ENCODE results near the gene ME3. TPM values are rescaled to one million over a fixed set of nuclear protein-coding genes. Genes with fewer than 3 reads are reported as not detected.

Gene ME3
- total RNA-seq, 1 donor from 2014 or later, result 1.3 TPM

DNA sequence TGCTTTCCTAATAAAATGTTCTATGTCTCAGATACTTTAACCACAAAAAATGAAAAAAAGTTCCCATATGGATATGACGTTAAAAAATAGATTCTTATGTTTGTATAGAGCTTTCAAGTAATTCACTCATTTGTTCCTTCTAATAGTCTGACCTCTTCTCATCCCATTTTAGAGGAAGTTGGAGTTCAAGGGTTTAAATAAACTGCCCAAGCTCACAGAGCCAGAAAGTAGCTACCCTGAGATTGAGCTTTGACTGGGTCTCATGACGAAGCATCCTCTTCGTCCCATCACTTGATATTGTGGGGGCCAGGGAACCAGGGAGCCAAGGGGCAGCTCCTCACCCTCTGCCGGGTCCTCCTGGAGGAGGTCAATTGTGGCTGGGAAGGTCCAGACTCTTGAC lies 181.4 kb downstream of the ME3 start:
- CTCF ChIA-PET, result no interaction called here
- no peaks in the 10 kb centered on the region for H3K27me3 Mint-ChIP-seq
- no peak for TF ChIP-seq CTCF (IDR thresholded peaks at IDR 0.05)
- no peaks in the 10 kb centered on the region for H3K9me3 Mint-ChIP-seq
- DNase-seq, result no peak
- intact Hi-C loops (cut with micrococcal nuclease), result no loop called here
- no peak for ATAC-seq (ENCODE audit: low read depth)
- no peaks in the 10 kb centered on the region for H3K36me3 Mint-ChIP-seq (ENCODE audit: low read depth)
- POLR2A ChIA-PET, result no interaction called here
- no peak overlapping the region for H3K27ac Mint-ChIP-seq
- H3K4me3 Mint-ChIP-seq, result no peak overlapping the region
- H3K4me1 Mint-ChIP-seq, result no peaks in the 10 kb centered on the region

DNA sequence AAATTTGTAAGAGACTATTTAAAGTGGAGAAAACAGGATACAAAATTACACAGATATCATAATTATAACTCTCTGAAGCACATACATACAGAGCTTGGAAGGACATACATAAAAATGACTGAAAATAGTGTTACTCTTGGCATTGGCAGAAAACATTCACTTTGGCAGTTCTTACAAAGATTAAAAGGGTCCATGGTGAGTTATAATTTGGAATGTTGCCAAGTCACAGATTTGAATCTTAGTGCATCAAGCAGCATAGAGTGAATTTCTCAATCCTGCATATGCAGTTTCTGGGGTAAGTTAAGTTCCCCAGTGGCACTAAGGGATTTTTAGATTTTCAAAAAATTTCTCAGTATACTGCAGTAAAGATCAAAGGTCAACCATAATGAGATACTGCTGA lies 181.8 kb downstream of the ME3 start:
- ATAC-seq (ENCODE audit: low read depth) (no peak), DNase-seq (no peak)
- Mint-ChIP-seq H3K36me3 (ENCODE audit: low read depth) (no peaks in the 10 kb centered on the region), H3K4me3 (no peak overlapping the region), H3K27me3 (no peaks in the 10 kb centered on the region), H3K27ac (no peak overlapping the region), H3K4me1 (no peaks in the 10 kb centered on the region), H3K9me3 (no peaks in the 10 kb centered on the region)
- POLR2A ChIA-PET, result no interaction called here
- TF ChIP-seq CTCF (IDR thresholded peaks at IDR 0.05), result no peak
- intact Hi-C loops (cut with micrococcal nuclease), result no loop called here
- CTCF ChIA-PET, result no interaction called here

- ChIA-PET CTCF (no interaction called here), POLR2A (no interaction called here)
- H3K4me3 Mint-ChIP-seq, result no peak overlapping the region
- H3K27ac Mint-ChIP-seq, result no peak overlapping the region
- H3K4me1 Mint-ChIP-seq, result no peaks in the 10 kb centered on the region
- intact Hi-C loops (cut with micrococcal nuclease), result no loop called here
- no peak for TF ChIP-seq CTCF (IDR thresholded peaks at IDR 0.05)
- no peaks in the 10 kb centered on the region for H3K36me3 Mint-ChIP-seq (ENCODE audit: low read depth)
- no peaks in the 10 kb centered on the region for H3K27me3 Mint-ChIP-seq
- ATAC-seq (ENCODE audit: low read depth), result no peak
- no peak for DNase-seq
- H3K9me3 Mint-ChIP-seq, result no peaks in the 10 kb centered on the region
Observed at GRCh38 chr11:86489442-86489841, 183.0 kb downstream of the ME3 start.

GRCh38 chr11:86488553-86488952 lies 183.9 kb downstream of the ME3 start:
- CTCF ChIA-PET, result no interaction called here
- POLR2A ChIA-PET, result no interaction called here
- Mint-ChIP-seq H3K4me1 (no peaks in the 10 kb centered on the region), H3K36me3 (ENCODE audit: low read depth) (no peaks in the 10 kb centered on the region), H3K27ac (no peak overlapping the region), H3K4me3 (no peak overlapping the region), H3K9me3 (no peaks in the 10 kb centered on the region), H3K27me3 (no peaks in the 10 kb centered on the region)
- intact Hi-C loops (cut with micrococcal nuclease), result no loop called here
- no peak for ATAC-seq (ENCODE audit: low read depth)
- no peak for TF ChIP-seq CTCF (IDR thresholded peaks at IDR 0.05)
- no peak for DNase-seq

DNA sequence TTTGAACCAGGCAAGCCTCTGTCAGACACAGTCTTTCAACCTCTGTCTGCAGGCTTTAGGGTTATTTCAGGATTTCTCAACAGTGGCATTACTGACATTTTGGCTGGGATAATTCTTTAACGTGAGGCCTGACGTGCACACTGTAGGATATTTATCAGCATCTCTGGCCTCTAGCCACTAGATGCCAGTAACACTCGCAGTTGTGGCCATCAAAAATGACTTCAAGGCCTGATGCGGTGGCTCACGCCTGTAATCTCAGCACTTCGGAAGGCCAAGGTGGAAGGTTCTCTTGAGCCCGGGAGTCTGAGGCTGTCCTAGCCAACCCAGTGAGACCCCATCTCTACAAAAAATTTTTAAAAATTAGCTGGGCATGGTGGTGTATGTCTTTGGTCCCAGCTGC lies 184.7 kb downstream of the ME3 start:
- no peak for ATAC-seq (ENCODE audit: low read depth)
- H3K27ac Mint-ChIP-seq, result no peak overlapping the region
- no peaks in the 10 kb centered on the region for H3K27me3 Mint-ChIP-seq
- intact Hi-C loops (cut with micrococcal nuclease), result no loop called here
- no peak overlapping the region for H3K4me3 Mint-ChIP-seq
- H3K9me3 Mint-ChIP-seq, result no peaks in the 10 kb centered on the region
- no peaks in the 10 kb centered on the region for H3K4me1 Mint-ChIP-seq
- ChIA-PET CTCF (no interaction called here), POLR2A (no interaction called here)
- H3K36me3 Mint-ChIP-seq (ENCODE audit: low read depth), result no peaks in the 10 kb centered on the region
- TF ChIP-seq CTCF (IDR thresholded peaks at IDR 0.05), result no peak
- no peak for DNase-seq

All from activated B cell treated with CpG ODN at 0.5 μM for 24 hours (primary cell).